GM18858 (cell line): Measurements from ENCODE around the gene SOX8.
"Not testable (repeated sequence)": the region's sequence is repeated elsewhere in the genome, so short reads cannot be mapped to it uniquely, and the experiment has no call there.

ENCODE experiments used
- ATAC-seq: cut with Tn5 transposase; IDR thresholded peaks from one replicate; pipeline ENCODE4 v1.9.1; 2021; ENCODE audit not compliant: unreplicated experiment

SOX8 gene

DNA sequence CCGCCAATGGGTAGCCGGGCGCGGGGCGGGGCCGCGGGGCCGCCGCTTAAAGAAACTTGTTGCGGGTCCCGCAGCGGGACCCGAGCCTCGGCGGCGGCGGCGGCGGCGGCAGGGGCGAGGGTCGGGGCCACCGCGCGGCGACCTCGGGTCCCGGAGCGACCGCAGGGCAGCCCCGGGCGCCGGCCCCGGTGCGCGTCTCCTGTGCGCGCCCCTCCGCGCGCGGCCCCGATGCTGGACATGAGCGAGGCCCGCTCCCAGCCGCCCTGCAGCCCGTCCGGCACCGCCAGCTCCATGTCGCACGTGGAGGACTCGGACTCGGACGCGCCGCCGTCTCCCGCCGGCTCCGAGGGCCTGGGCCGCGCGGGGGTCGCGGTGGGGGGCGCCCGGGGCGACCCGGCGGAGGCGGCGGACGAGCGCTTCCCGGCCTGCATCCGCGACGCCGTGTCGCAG, at the start of gene SOX8:
Gene SOX8 (plus strand): TSS at position 76 of the 450 bp plus-strand sequence. CDS start 153 bp downstream, at position 229.
- no peak for ATAC-seq

- no peak for ATAC-seq
These were observed 48.7 kb upstream of the SOX8 start for GRCh38 chr16:932831-933330.

DNA sequence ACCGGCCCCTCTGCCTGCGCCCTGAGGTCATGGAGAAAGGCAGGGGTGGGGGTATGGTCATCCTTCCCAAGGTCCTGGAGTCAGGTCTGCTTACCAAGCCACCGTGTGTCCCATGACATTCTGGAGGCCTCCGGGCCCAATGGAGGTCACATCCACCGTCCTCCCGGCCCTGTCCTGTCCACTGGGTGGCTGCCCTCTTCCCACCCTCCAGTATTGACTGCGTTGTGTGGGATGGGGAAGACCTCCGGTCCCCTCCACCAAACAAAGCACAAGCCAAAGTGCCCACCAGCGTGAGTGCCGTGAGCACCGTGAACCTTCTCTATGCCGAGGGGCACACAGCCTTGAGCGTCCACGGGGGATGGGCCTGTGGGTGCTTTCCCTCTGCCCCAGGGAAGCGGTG, 48.0 kb upstream of the SOX8 start:
- no peak for ATAC-seq

DNA sequence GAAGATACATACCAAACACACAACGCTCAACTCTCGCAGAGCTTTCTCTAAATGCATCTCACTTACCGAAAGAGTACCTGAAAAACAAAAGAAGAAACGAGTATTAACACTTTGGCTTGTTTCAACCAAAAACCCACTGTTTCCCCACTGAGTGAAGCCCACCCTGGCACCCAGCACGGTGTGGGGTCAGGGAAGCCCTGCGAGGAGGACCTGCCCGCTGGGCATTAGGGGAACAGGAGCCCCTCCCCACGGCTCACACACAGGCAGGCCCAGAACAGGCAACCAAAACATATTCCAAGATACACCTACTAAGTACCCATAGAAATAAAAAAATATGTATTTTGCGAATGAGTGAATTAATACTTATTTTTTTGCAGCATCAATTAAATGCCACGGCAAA, 47.4 kb upstream of the SOX8 start:
- no peak for ATAC-seq

GRCh38 chr16:935684-936083, 45.9 kb upstream of the SOX8 start:
- no peak for ATAC-seq

- ATAC-seq, result no peak
These were observed 44.3 kb upstream of the SOX8 start for GRCh38 chr16:937311-937710.

DNA sequence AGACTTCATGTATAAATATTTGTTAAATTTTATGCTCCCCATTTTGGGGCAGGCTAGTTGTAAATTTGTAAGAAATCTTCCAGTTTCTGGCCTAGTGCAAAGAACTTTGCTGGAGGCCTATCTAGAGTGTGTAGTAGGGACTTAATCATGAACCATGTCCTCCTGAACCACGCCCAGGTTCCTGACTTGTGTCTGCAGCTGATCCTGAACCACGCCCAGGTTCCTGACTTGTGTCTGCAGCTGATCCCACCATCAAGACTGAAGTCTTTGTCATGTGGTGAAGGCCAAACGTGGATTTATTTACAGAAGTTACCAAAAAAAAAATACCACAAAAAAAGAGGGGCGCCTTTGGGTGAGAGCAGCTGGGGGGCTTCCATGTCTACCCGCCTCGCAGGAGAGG, 43.8 kb upstream of the SOX8 start:
- ATAC-seq, result no peak

GRCh38 chr16:938136-938535, 43.4 kb upstream of the SOX8 start:
- no peak for ATAC-seq

- no peak for ATAC-seq
These were observed 42.8 kb upstream of the SOX8 start for GRCh38 chr16:938752-939151.

GRCh38 chr16:939311-939710, 42.3 kb upstream of the SOX8 start:
- ATAC-seq, result no peak

- no peak for ATAC-seq
These were observed 41.6 kb upstream of the SOX8 start for GRCh38 chr16:939941-940340.

DNA sequence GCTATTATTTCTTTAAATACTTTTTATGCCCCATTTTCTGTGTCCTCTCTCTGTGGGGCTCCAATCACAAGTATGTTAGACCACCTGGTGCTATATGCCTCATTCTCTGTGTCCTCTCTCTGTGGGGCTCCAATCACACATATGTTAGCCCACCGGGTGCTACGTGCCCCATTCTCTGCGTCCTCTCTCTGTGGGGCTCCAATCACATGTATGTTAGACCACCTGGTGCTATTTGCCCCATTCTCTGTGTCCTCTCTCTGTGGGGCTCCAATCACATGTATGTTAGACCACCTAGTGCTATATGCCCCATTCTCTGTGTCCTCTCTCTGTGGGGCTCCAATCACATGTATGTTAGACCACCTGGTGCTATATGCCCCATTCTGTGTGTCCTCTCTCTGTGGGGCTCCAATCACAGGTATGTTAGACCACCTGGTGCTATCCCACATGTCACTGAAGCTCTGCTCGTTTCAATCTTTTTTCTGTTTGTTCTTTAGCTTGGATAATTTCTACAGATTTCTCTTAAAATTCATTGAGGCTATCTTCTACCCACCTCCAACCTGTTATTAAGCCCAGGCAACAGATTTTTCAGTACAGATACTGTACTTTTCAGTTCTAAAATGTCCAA, 39.0 kb upstream of the SOX8 start:
- ATAC-seq, result no peak

DNA sequence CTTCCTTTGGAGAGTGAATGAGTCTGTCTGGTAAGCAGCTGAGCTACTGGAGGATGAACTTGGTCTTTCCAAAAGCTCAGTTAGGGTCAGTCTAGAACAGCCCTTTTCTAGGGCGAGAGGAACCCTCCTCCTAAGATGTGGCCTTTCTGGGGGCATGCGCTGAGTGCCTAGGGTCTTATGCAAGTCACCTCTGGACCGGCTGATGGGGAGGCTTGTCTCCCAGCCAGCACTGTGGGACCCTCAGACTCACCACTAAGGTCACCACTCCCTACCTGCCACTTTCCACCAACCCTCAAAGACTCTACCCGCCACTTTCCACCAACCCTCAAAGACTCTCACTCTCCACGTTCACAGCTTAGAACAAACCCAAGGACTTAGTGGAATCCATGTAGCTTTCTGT, 37.6 kb upstream of the SOX8 start:
- ATAC-seq, result no peak

GRCh38 chr16:945271-946047, 36.1 kb upstream of the SOX8 start:
- no peak for ATAC-seq

- no peak for ATAC-seq
These were observed 35.5 kb upstream of the SOX8 start for GRCh38 chr16:946048-946395.

DNA sequence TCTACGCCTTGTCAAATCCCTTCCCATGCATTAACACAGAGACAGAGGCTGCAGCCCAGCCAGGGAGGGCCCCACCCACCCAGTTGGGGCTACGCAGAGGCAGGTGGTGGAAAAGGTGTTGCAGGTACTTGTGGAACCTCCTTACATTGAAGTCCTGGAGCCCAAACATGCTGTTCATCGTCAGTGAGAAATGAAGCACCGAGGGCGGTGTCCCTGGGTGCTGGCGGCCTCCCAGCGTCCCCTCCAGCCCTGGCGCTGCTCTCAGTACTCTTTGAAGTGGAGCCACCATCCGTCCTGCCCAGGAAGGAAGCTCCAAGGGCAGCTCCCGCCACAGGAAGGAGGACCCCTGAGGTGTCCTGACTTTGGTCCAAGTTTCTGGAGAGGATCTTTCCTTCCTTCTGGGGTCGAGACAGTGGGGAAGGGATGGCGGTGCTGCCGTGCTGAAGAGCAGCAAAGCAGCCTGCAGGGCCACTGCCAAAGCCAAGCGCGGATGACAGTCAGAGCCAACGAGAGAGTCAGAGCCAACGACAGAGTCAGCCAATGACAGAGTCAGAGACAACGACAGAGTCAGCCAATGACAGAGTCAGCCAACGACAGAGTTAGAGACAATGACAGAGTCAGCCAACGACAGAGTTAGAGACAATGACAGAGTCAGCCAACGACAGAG, 34.2 kb upstream of the SOX8 start:
- no peak for ATAC-seq

- ATAC-seq, result not testable (repeated sequence)
These were observed 33.7 kb upstream of the SOX8 start for GRCh38 chr16:947922-948303.

GRCh38 chr16:948767-949166, 32.8 kb upstream of the SOX8 start:
- not testable (repeated sequence) for ATAC-seq

DNA sequence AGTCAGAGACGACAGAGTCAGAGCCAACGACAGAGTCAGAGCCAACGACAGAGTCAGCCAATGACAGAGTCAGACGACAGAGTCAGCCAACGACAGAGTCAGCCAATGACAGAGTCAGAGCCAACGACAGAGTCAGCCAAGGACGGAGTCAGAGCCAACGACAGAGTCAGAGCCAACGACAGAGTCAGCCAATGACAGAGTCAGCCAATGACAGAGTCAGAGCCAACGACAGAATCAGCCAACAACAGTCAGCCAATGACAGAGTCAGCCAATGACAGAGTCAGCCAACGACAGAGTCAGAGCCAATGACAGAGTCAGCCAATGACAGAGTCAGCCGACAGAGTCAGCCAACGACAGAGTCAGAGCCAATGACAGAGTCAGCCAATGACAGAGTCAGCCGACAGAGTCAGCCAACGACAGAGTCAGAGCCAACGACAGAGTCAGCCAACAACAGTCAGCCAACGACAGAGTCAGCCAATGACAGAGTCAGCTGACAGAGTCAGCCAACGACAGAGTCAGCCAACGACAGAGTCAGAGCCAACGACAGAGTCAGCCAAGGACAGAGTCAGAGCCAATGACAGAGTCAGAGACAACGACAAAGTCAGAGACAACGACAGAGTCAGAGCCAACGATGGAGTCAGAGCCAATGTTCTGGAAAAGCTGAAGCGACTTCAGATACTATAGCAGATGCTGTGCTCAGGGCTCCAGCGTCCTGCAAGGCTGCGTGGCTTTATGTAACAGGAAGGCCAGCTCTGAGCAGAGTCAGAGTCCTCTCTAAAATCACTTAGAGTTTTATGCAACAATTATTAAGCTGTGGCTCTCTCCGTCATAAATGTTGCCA, 30.6 kb upstream of the SOX8 start:
- ATAC-seq, result not testable (repeated sequence)

GRCh38 chr16:951660-952301, 29.8 kb upstream of the SOX8 start:
- no peak for ATAC-seq

GRCh38 chr16:952321-952720, 29.2 kb upstream of the SOX8 start:
- no peak for ATAC-seq
